Stimulated activated CD4-positive, alpha-beta T cell treated with anti-CD3 and anti-CD28 coated beads, Interleukin-2, amount 100 ng/mL, for 24 hours (primary cell): Measurements from ENCODE around the gene SEPTIN7.

Experiments
- DNase-seq, 2 donors: peaks; one replicate each; pipeline ENCODE4 v3.0.0-alpha.2; 2020

Gene SEPTIN7

GRCh38 chr7:35839860-35840854 lies 39.3 kb downstream of the SEPTIN7 start:
- DNase-seq: no peak

GRCh38 chr7:35846816-35847412 lies 46.1 kb downstream of the SEPTIN7 start:
- no peak for DNase-seq

- no peak for DNase-seq
These were observed 47.9 kb downstream of the SEPTIN7 start for GRCh38 chr7:35848725-35849124.

GRCh38 chr7:35849158-35849831 lies 48.4 kb downstream of the SEPTIN7 start:
- DNase-seq: no peak

GRCh38 chr7:35849954-35850353 lies 49.1 kb downstream of the SEPTIN7 start:
- DNase-seq: no peak
